PC-9 (cell line): Measurements from ENCODE around the gene ABHD1. TPM values are rescaled to one million over a fixed set of nuclear protein-coding genes. Genes with fewer than 3 reads are reported as not detected.

Experiments
- BruUV-seq: library from RNA; stranded (reverse); fragments of 400-500 nt; replicated peaks from 2 replicates; lab custom pipeline; 2021; lab: Mats Ljungman, UMichigan
- CTCF ChIA-PET: fragments of 300-600 bp; sonication (Branson Sonifier 250); formaldehyde crosslinking; loops from one replicate; lab custom pipeline; 2022; ENCODE audit warnings: antibody characterized with exemption; lab: Charles Lee
- POLR2A ChIA-PET: fragments of 300-600 bp; sonication (Branson Sonifier 250); formaldehyde crosslinking; loops from one replicate; lab custom pipeline; 2022; ENCODE audit warnings: antibody characterized with exemption; ENCODE audit not compliant: unreplicated experiment; lab: Charles Lee
- DNase-seq, 2 experiments: peaks; one replicate each; pipeline versions ENCODE4 v3.0.0 to v3.0.0-alpha.2; 2015 to 2022; ENCODE audit warnings: mixed read lengths in 1 of 2
- H2AFZ ChIP-seq: fragments of 200-600 bp; sonication (generic); 2 replicates; pipeline ENCODE4 v1.8.1; 2017; ENCODE audit warnings: antibody characterized with exemption
- H3F3A ChIP-seq: fragments of 200-600 bp; sonication (generic); 2 replicates; pipeline ENCODE4 v1.8.1; 2017; ENCODE audit warnings: antibody characterized with exemption, mild to moderate bottlenecking, low read depth; ENCODE audit not compliant: insufficient read depth
- H3K27ac ChIP-seq: fragments of 200-600 bp; sonication (generic); 2 replicates; pipeline ENCODE4 v1.6.1; 2016; ENCODE audit warnings: mixed run types
- H3K27me3 ChIP-seq: fragments of 200-600 bp; sonication (generic); 2 replicates; pipeline ENCODE4 v1.6.1; 2016; ENCODE audit warnings: low read depth, mixed run types; ENCODE audit not compliant: insufficient read depth
- H3K36me3 ChIP-seq: fragments of 200-600 bp; sonication (generic); 2 replicates; pipeline ENCODE4 v1.6.1; 2016; ENCODE audit warnings: low read depth, mixed run types
- H3K4me1 ChIP-seq: fragments of 200-600 bp; sonication (generic); replicated peaks from 2 replicates; pipeline ENCODE4 v1.6.1; 2016; ENCODE audit warnings: mixed run types; ENCODE audit not compliant: insufficient read depth
- H3K4me2 ChIP-seq: fragments of 200-600 bp; sonication (generic); 2 replicates; pipeline ENCODE4 v1.6.1; 2017; ENCODE audit warnings: mixed run types
- H3K4me3 ChIP-seq: fragments of 200-600 bp; sonication (generic); 2 replicates; pipeline ENCODE4 v1.6.1; 2016; ENCODE audit warnings: mixed run types
- H3K79me2 ChIP-seq: fragments of 200-600 bp; sonication (generic); 2 replicates; pipeline ENCODE4 v1.6.1; 2017; ENCODE audit warnings: low read depth, mixed run types
- H3K9me2 ChIP-seq: fragments of 200-600 bp; sonication (generic); 2 replicates; pipeline ENCODE4 v1.8.1; 2017; ENCODE audit warnings: mild to moderate bottlenecking; ENCODE audit not compliant: insufficient read depth
- H3K9me3 ChIP-seq: fragments of 200-600 bp; sonication (generic); 2 replicates; pipeline ENCODE4 v1.8.1; 2016; ENCODE audit warnings: low read depth; ENCODE audit not compliant: insufficient read depth
- H4K20me1 ChIP-seq: fragments of 200-600 bp; sonication (generic); 2 replicates; pipeline ENCODE4 v1.8.1; 2017; ENCODE audit not compliant: insufficient read depth
- EZH2 ChIP-seq: fragments of 200-600 bp; sonication (generic); IDR thresholded peaks from 2 replicates; pipeline ENCODE4 v1.8.0; 2017; ENCODE audit warnings: antibody characterized with exemption, low read depth
- intact Hi-C: fragments of 100-400 bp; cut with micrococcal nuclease; formaldehyde crosslinking; loops from one replicate; pipeline ENCODE4 v1.10.0; 2022; ENCODE audit not compliant: unreplicated experiment
- total RNA-seq: library from RNA; stranded (reverse); gene quantifications from 2 replicates; pipeline ENCODE4 v1.2.3, GENCODE V29; 2021
- TF ChIP-seq, protein P1 (sequence below): fragments of 200-600 bp; sonication (generic); conservative IDR thresholded peaks from 2 replicates; pipeline ENCODE4 v1.6.1; 2017; ENCODE audit warnings: mixed run types, antibody characterized with exemption, mild to moderate bottlenecking, moderate library complexity

The ABHD1 gene
- total RNA-seq, 1 experiment from 2014 or later, result not detected

DNA sequence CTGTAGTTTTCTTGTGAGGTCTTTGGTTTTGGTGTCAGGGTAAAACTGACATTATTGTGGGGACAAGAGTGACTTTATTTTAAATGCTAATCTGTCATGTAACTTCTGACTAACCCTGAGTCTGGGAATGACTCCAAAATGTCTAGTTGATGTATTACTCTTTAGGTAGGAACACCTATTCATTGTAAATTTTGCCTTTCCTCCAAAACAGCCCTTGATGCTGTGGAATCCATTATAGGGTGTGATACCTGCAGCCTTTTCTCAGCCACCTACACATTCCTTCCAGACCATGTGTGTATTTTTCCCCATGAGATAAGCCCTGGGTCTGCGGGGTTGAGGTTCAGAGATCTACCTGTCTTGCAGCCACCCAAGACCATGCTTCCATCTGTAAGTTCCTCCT, 19.7 kb downstream of the ABHD1 start:
- no peaks in the 10 kb centered on the region for H4K20me1 ChIP-seq
- TF ChIP-seq EZH2, result no peak
- TF ChIP-seq, protein P1, sequence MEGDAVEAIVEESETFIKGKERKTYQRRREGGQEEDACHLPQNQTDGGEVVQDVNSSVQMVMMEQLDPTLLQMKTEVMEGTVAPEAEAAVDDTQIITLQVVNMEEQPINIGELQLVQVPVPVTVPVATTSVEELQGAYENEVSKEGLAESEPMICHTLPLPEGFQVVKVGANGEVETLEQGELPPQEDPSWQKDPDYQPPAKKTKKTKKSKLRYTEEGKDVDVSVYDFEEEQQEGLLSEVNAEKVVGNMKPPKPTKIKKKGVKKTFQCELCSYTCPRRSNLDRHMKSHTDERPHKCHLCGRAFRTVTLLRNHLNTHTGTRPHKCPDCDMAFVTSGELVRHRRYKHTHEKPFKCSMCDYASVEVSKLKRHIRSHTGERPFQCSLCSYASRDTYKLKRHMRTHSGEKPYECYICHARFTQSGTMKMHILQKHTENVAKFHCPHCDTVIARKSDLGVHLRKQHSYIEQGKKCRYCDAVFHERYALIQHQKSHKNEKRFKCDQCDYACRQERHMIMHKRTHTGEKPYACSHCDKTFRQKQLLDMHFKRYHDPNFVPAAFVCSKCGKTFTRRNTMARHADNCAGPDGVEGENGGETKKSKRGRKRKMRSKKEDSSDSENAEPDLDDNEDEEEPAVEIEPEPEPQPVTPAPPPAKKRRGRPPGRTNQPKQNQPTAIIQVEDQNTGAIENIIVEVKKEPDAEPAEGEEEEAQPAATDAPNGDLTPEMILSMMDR, result no peak
- POLR2A ChIA-PET, result no interaction called here

DNA sequence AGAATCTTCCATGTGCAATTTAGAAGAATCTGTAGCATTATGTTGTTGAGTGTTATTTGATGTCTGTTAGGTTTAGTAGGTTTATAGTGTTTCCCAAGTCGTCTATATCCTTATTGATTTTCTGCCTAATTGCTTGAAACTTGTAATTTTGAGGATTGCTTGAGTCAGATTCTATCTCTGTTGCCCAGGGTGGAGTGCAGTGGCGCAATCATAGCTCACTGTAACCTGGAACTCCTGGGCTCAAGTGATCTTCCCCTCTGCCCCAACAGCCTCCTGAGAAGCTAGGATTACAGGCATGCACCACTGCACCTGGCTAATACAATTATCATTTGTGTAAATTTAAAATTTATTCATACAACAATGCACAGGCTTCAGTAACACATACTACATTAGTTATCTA, 22.1 kb downstream of the ABHD1 start:
- H3F3A ChIP-seq, result no peaks in the 10 kb centered on the region; the same call in 1 of the 2 replicates
- ChIA-PET CTCF (no interaction called here), POLR2A (no interaction called here)
- H3K27ac ChIP-seq, result no peak overlapping the region
- no peaks in the 10 kb centered on the region for H3K36me3 ChIP-seq
- H3K9me2 ChIP-seq, result no peaks in the 10 kb centered on the region
- no peaks in the 10 kb centered on the region for H3K79me2 ChIP-seq
- H4K20me1 ChIP-seq, result no peaks in the 10 kb centered on the region
- no peak overlapping the region for H2AFZ ChIP-seq
- H3K4me1 ChIP-seq, result no peaks in the 10 kb centered on the region
- no TSS peak for BruUV-seq
- H3K4me2 ChIP-seq, result no peak overlapping the region
- no peak overlapping the region for H3K4me3 ChIP-seq
- no peaks in the 10 kb centered on the region for H3K9me3 ChIP-seq
- intact Hi-C loops, result no loop called here
- DNase-seq, result no peak
- TF ChIP-seq EZH2, result no peak
- TF ChIP-seq, protein P1, result no peak
- peaks cover 9% of the 10 kb centered on the region for H3K27me3 ChIP-seq

More for the DNA sequence above, 19.7 kb downstream of the ABHD1 start:
- no peaks in the 10 kb centered on the region for H3K36me3 ChIP-seq
- no peaks in the 10 kb centered on the region for H3K9me3 ChIP-seq
- no TSS peak for BruUV-seq
- no peak overlapping the region for H2AFZ ChIP-seq
- H3F3A ChIP-seq, result no peaks in the 10 kb centered on the region; the same call in 1 of the 2 replicates
- no peaks in the 10 kb centered on the region for H3K9me2 ChIP-seq
- H3K79me2 ChIP-seq, result no peaks in the 10 kb centered on the region
- no peak overlapping the region for H3K27ac ChIP-seq
- peak; percentile 13 to 63 for DNase-seq
- CTCF ChIA-PET, result interaction anchor here (0.6 kb wide), 1 partner anchor 103 kb away, joined by 4 read pairs; no protein-coding TSS in a partner anchor
- H3K27me3 ChIP-seq, result peaks cover 13% of the 10 kb centered on the region
- intact Hi-C loops, result no loop called here
- no peak overlapping the region for H3K4me2 ChIP-seq
- H3K4me3 ChIP-seq, result no peak overlapping the region
- no peaks in the 10 kb centered on the region for H3K4me1 ChIP-seq

DNA sequence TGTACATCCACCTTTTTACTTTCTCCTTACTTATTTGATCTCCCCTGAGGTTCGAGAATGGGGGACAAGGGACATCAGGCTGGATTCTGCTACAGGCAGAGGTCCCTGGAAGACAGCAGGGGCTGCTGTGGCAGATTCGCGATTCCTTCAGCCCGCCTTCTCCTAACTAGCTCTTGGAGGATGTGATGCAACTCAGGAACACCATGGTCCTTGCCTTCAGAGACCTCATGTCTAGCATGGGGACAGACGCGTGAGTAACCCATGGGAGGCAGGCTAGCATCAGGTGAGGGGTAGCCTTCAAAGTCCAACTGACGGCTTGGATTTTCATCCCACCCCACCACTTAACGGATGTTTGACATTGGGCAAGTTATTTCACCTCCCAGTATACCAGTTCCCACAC, 24.3 kb downstream of the ABHD1 start:
- Histone ChIP-seq H3K36me3 (no peaks in the 10 kb centered on the region), H3K9me3 (no peaks in the 10 kb centered on the region), H4K20me1 (no peaks in the 10 kb centered on the region), H2AFZ (no peak overlapping the region), H3K4me1 (no peaks in the 10 kb centered on the region), H3K9me2 (no peaks in the 10 kb centered on the region), H3K4me3 (no peak overlapping the region), H3K27ac (no peak overlapping the region), H3K27me3 (no peaks in the 10 kb centered on the region), H3K79me2 (no peaks in the 10 kb centered on the region), H3K4me2 (no peak overlapping the region), H3F3A (peaks cover 2% of the 10 kb centered on the region; the same call in 1 of the 2 replicates)
- DNase-seq, result no peak
- TF ChIP-seq EZH2, result no peak
- TF ChIP-seq, protein P1, result no peak
- intact Hi-C loops, result no loop called here
- ChIA-PET POLR2A (no interaction called here), CTCF (no interaction called here)
- BruUV-seq, result no TSS peak
